SK-N-SH treated with all-trans-retinoic acid at 6 μM for 48 hours (cell line): ENCODE measurements around the gene ZNF418.
"Not testable (repeated sequence)": the region's sequence is repeated elsewhere in the genome, so short reads cannot be mapped to it uniquely, and the experiment has no call there.

Experiments
- OSR1 ChIP-seq: fragments of 250-450 bp; sonication (Bioruptor Pico); IDR thresholded peaks from 2 replicates; pipeline ENCODE4 v1.8.0; 2022; ENCODE audit warnings: moderate library complexity, mild to moderate bottlenecking, inconsistent platforms
- TF ChIP-seq, protein P1 (sequence below): fragments of 250-450 bp; sonication (Bioruptor Pico); IDR thresholded peaks from 2 replicates; pipeline ENCODE4 v1.8.0; 2020; ENCODE audit warnings: mild to moderate bottlenecking, moderate library complexity, borderline replicate concordance

DNA sequence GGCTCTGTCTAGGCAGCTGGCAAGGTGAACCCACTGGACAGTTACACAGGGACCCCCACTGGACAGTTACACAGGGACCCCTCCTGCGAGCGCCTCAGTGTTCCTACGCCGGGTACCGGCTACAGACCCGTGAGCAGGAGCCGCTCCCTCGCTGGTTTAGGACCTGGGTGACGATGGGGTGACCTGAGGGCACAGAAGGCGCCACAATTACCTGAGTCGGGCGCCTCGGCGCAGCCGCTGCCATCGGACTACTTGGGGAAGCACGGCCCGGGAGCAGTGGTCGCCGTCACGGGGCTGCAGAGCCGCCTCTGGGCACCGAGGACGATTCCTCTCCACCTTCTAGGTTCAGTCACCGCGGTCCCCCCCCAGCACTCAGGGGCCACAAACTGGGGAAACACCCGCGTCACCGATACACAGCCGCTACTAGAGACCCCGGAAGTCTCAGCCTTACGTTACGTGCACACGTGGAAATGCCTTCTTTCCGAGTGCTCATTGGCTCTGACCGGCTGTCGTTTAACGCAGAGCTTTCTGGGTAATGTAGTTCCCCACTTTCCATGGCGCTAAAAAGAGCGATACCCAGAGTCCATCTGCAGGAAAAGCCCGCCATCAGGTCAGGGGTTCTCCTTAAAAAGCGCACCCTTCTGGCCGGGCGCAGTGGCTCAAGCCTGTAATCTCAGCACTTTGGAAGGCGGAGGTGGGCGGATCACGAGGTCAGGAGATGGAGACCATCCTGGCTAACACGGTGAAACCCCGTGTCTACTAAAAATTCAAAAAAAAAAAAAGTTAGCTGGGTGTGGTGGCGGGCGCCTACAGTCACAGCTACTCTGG, 18.8 kb downstream of the ZNF418 start, which contains the start of gene ZNF417:
- TF ChIP-seq, protein P1, sequence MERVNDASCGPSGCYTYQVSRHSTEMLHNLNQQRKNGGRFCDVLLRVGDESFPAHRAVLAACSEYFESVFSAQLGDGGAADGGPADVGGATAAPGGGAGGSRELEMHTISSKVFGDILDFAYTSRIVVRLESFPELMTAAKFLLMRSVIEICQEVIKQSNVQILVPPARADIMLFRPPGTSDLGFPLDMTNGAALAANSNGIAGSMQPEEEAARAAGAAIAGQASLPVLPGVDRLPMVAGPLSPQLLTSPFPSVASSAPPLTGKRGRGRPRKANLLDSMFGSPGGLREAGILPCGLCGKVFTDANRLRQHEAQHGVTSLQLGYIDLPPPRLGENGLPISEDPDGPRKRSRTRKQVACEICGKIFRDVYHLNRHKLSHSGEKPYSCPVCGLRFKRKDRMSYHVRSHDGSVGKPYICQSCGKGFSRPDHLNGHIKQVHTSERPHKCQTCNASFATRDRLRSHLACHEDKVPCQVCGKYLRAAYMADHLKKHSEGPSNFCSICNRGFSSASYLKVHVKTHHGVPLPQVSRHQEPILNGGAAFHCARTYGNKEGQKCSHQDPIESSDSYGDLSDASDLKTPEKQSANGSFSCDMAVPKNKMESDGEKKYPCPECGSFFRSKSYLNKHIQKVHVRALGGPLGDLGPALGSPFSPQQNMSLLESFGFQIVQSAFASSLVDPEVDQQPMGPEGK (CRISPR knock-in tag) = not testable (repeated sequence)
- TF ChIP-seq OSR1 (CRISPR knock-in tag) = not testable (repeated sequence)
